Measurements from ENCODE around the gene MFRP. TPM values are rescaled to one million over a fixed set of nuclear protein-coding genes. Genes with fewer than 3 reads are reported as not detected.

The MFRP gene
- total and polyA plus RNA-seq, 9 of the 15 experiments (the other 6 are each of a cell fraction or from before 2014, with no cell fraction given): not detected

DNA sequence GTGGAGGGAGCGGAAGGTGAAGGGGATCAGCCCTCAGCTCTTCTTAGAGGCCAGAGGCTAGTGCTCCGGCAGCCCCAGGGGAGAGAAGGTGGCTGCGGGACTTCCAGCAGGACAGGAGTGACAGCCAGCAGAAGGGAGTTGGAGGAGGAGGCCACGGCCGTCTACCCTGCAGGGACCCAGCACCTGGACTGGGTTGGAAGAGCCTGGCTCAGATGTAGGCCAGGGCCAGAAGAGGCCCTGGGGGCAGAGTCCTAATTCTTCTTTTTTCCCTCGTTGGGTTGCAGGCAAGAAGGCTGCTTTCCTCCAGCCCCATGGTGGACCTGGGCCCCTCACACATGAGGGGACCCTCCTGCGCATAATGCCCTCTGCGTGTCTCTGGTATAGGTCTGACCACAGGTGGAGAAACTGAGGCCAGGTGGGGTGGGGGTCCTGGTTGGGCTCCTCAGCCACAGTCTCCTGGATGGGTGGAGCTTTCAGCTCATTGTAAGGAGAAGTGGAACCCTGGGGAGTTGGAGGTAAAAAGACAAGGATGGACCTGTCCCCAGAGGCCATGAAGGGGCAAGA is 27.3 kb downstream of the MFRP start (continued):
- TF ChIP-seq DEAF1 (CRISPR knock-in tag; IDR thresholded peaks at IDR 0.05): no peak
- peak; percentile 29; the same call in 1 of the 2 replicates for TF ChIP-seq PKNOX1 (IDR thresholded peaks at IDR 0.05)
- TF ChIP-seq ZNF23 (CRISPR knock-in tag; IDR thresholded peaks at IDR 0.05): no peak
- no peak for TF ChIP-seq PHB2 (IDR thresholded peaks at IDR 0.05; ENCODE audit: low read depth)
- TF ChIP-seq PRMT5 (CRISPR knock-in tag; IDR thresholded peaks at IDR 0.05): no peak
- 0 out of 2 replicates have a peak, but pooled peaks have one; percentile 33 for TF ChIP-seq ELF2 (CRISPR knock-in tag; IDR thresholded peaks at IDR 0.05)
- TF ChIP-seq ERF (CRISPR knock-in tag; IDR thresholded peaks at IDR 0.05): peak; percentile 46; the same call in 1 of the 2 replicates
- 0 out of 2 replicates have a peak, but pooled peaks have one; percentile 22 for TF ChIP-seq ZNF143 (CRISPR knock-in tag; IDR thresholded peaks at IDR 0.05)
- no peak for TF ChIP-seq SETDB1 (IDR thresholded peaks at IDR 0.05; ENCODE audit: low read length)
- peak; percentile 41 for TF ChIP-seq CHD1 (IDR thresholded peaks at IDR 0.05; ENCODE audit: low read length)
- no peak for TF ChIP-seq SAFB2 (IDR thresholded peaks at IDR 0.05; ENCODE audit: borderline replicate concordance, low read depth, low read length, severe bottlenecking)
- no peak for TF ChIP-seq OTX1 (CRISPR knock-in tag; IDR thresholded peaks at IDR 0.05)
- TF ChIP-seq, protein P1, sequence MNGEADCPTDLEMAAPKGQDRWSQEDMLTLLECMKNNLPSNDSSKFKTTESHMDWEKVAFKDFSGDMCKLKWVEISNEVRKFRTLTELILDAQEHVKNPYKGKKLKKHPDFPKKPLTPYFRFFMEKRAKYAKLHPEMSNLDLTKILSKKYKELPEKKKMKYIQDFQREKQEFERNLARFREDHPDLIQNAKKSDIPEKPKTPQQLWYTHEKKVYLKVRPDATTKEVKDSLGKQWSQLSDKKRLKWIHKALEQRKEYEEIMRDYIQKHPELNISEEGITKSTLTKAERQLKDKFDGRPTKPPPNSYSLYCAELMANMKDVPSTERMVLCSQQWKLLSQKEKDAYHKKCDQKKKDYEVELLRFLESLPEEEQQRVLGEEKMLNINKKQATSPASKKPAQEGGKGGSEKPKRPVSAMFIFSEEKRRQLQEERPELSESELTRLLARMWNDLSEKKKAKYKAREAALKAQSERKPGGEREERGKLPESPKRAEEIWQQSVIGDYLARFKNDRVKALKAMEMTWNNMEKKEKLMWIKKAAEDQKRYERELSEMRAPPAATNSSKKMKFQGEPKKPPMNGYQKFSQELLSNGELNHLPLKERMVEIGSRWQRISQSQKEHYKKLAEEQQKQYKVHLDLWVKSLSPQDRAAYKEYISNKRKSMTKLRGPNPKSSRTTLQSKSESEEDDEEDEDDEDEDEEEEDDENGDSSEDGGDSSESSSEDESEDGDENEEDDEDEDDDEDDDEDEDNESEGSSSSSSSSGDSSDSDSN (IDR thresholded peaks at IDR 0.05; ENCODE audit: borderline replicate concordance in 1 of 2, low read depth in 2 of 2, low read length in 2 of 2): 0 out of 4 replicates have a peak, but pooled peaks of 1 of the 2 experiments have one; percentile 10
- no peak for TF ChIP-seq JUN (IDR thresholded peaks at IDR 0.05; ENCODE audit: borderline replicate concordance, low read depth, low read length)
- TF ChIP-seq JUN (CRISPR knock-in tag; IDR thresholded peaks at IDR 0.05; ENCODE audit: borderline replicate concordance): 0 out of 2 replicates have a peak, but pooled peaks have one; percentile 58
- no peak for TF ChIP-seq CHD4 (IDR thresholded peaks at IDR 0.05; ENCODE audit: insufficient read depth, insufficient replicate concordance, low read depth, low read length, poor library complexity, severe bottlenecking)
- TF ChIP-seq ZNF311 (CRISPR knock-in tag; IDR thresholded peaks at IDR 0.05): 0 out of 2 replicates have a peak, but pooled peaks have one; percentile 51
- TF ChIP-seq GTF2E2 (tag; IDR thresholded peaks at IDR 0.05): peak; percentile 31; the same call in 1 of the 2 replicates
- TF ChIP-seq POLR2G (IDR thresholded peaks at IDR 0.05; ENCODE audit: low read depth, low read length): peak; percentile 58

All from K562 (cell line).